Neural cell (in vitro differentiated cells): ENCODE data around the gene ZNF117. TPM values are rescaled to one million over a fixed set of nuclear protein-coding genes. Genes with fewer than 3 reads are reported as not detected.

Source experiments
- H2AFZ ChIP-seq: fragments of 200-600, 300-800 bp; sonication (generic), shearing (Covaris generic); 2 replicates; pipeline ENCODE4 v1.6.0; 2014; ENCODE audit warnings: low read depth, mild to moderate bottlenecking, antibody characterized with exemption, low read length, moderate library complexity
- H3F3A ChIP-seq: fragments of 200-600 bp; shearing (Covaris generic); 2 replicates; pipeline ENCODE4 v1.6.1; 2016; ENCODE audit warnings: mild to moderate bottlenecking, moderate library complexity, mixed read lengths, antibody characterized with exemption, low read length; ENCODE audit not compliant: insufficient read depth, poor library complexity, severe bottlenecking
- H3K27ac ChIP-seq: fragments of 200-600, 300-800 bp; sonication (generic), shearing (Covaris generic); 2 replicates; pipeline ENCODE4 v1.5.1; 2014; ENCODE audit warnings: mild to moderate bottlenecking, low read length, moderate library complexity
- H3K27me3 ChIP-seq: fragments of 300-800, 200-600 bp; sonication (generic), shearing (Covaris generic); 2 replicates; pipeline ENCODE4 v1.6.0; 2014; ENCODE audit warnings: mild to moderate bottlenecking, low read depth, low read length, moderate library complexity; ENCODE audit not compliant: insufficient read depth
- H3K36me3 ChIP-seq: fragments of 300-800, 200-600 bp; sonication (generic), shearing (Covaris generic); 2 replicates; pipeline ENCODE4 v1.5.1; 2014; ENCODE audit warnings: mild to moderate bottlenecking, antibody characterized with exemption, low read length, moderate library complexity; ENCODE audit not compliant: insufficient read depth
- H3K4me2 ChIP-seq: fragments of 300-800, 200-600 bp; sonication (generic), shearing (Covaris generic); 2 replicates; pipeline ENCODE4 v1.6.0; 2014; ENCODE audit warnings: mild to moderate bottlenecking, low read length
- H3K4me3 ChIP-seq: fragments of 300-800, 200-600 bp; sonication (generic), shearing (Covaris generic); 2 replicates; pipeline ENCODE4 v1.5.1; 2014; ENCODE audit warnings: mild to moderate bottlenecking, low read length, moderate library complexity
- H3K79me2 ChIP-seq: fragments of 200-600 bp; shearing (Covaris generic); replicated peaks from 2 replicates; pipeline ENCODE4 v1.6.0; 2014; ENCODE audit warnings: mild to moderate bottlenecking, low read length, moderate library complexity; ENCODE audit not compliant: insufficient read depth
- H3K9ac ChIP-seq: fragments of 300-800, 200-600 bp; sonication (generic), shearing (Covaris generic); 2 replicates; pipeline ENCODE4 v1.6.1; 2016; ENCODE audit warnings: mild to moderate bottlenecking, low read length, mixed read lengths
- H3K9me2 ChIP-seq: fragments of 200-600 bp; shearing (Covaris generic); 2 replicates; pipeline ENCODE4 v1.6.1; 2016; ENCODE audit warnings: mild to moderate bottlenecking, low read length, mixed read lengths; ENCODE audit not compliant: insufficient read depth
- H3K9me3 ChIP-seq: fragments of 200-600, 300-800 bp; sonication (generic), shearing (Covaris generic); 2 replicates; pipeline ENCODE4 v1.6.1; 2016; ENCODE audit warnings: mild to moderate bottlenecking, mixed run types, low read length, moderate library complexity, mixed read lengths
- H4K20me1 ChIP-seq: fragments of 200-600 bp; shearing (Covaris generic); 2 replicates; pipeline ENCODE4 v1.6.1; 2016; ENCODE audit warnings: mild to moderate bottlenecking, mixed run types; ENCODE audit not compliant: insufficient read depth
- EP300 ChIP-seq: fragments of 450-650 bp; conservative IDR thresholded peaks from 2 replicates; pipeline ENCODE4 v1.6.1; 2014; ENCODE audit warnings: antibody characterized with exemption, mild to moderate bottlenecking, moderate library complexity; ENCODE audit not compliant: poor library complexity, severe bottlenecking
- EZH2 ChIP-seq: fragments of 200-600, 300-800 bp; shearing (Covaris generic), sonication (generic); IDR thresholded peaks from 2 replicates; pipeline ENCODE4 v1.6.1; 2014; ENCODE audit warnings: antibody characterized with exemption, low read length, borderline replicate concordance, mild to moderate bottlenecking; ENCODE audit not compliant: insufficient read depth, poor library complexity, severe bottlenecking
- MXI1 ChIP-seq: fragments of 450-650 bp; conservative IDR thresholded peaks from 2 replicates; pipeline ENCODE4 v1.6.1; 2014; ENCODE audit warnings: antibody characterized with exemption, mild to moderate bottlenecking; ENCODE audit not compliant: poor library complexity, severe bottlenecking
- POLR2AphosphoS5 ChIP-seq: IDR thresholded peaks from 2 replicates; pipeline ENCODE4 v1.6.1; 2012
- RAD21 ChIP-seq: fragments of 450-650 bp; conservative IDR thresholded peaks from 2 replicates; pipeline ENCODE4 v1.6.1; 2014; ENCODE audit warnings: antibody characterized with exemption, mild to moderate bottlenecking, moderate library complexity
- REST ChIP-seq: IDR thresholded peaks from 2 replicates; pipeline ENCODE4 v1.6.1; 2012; ENCODE audit warnings: borderline replicate concordance
- SMC3 ChIP-seq: fragments of 450-650 bp; conservative IDR thresholded peaks from 2 replicates; pipeline ENCODE4 v1.6.1; 2014; ENCODE audit warnings: antibody characterized with exemption, mild to moderate bottlenecking, moderate library complexity; ENCODE audit not compliant: poor library complexity
- TAF1 ChIP-seq: IDR thresholded peaks from 2 replicates; pipeline ENCODE4 v1.6.1; 2012; ENCODE audit warnings: low read depth
- polyA plus RNA-seq: library from polyadenylated mRNA; depleted of rRNA; stranded (reverse); fragments of >200 nt; gene quantifications from 2 replicates; pipeline ENCODE4 v1.2.3, GENCODE V29; 2014
- TF ChIP-seq, protein P1 (sequence below): fragments of 450-650 bp; IDR thresholded peaks from 2 replicates; pipeline ENCODE4 v1.5.1; 2014; ENCODE audit warnings: antibody characterized with exemption, mild to moderate bottlenecking, moderate library complexity; ENCODE audit not compliant: poor library complexity, severe bottlenecking

ZNF117 gene
- polyA plus RNA-seq, 1 donor from 2014 or later = 112 TPM

GRCh38 chr7:64999165-65000004, 8.5 kb upstream of the ZNF117 start:
- no peak overlapping the region for H3K4me3 ChIP-seq
- no peaks in the 10 kb centered on the region for H4K20me1 ChIP-seq
- H3K36me3 ChIP-seq = peaks cover 12% of the 10 kb centered on the region
- H3K79me2 ChIP-seq = peaks cover 46% of the 10 kb centered on the region
- no peak for TF ChIP-seq REST
- no peak for TF ChIP-seq EP300
- TF ChIP-seq POLR2AphosphoS5 = no peak
- TF ChIP-seq, protein P1, sequence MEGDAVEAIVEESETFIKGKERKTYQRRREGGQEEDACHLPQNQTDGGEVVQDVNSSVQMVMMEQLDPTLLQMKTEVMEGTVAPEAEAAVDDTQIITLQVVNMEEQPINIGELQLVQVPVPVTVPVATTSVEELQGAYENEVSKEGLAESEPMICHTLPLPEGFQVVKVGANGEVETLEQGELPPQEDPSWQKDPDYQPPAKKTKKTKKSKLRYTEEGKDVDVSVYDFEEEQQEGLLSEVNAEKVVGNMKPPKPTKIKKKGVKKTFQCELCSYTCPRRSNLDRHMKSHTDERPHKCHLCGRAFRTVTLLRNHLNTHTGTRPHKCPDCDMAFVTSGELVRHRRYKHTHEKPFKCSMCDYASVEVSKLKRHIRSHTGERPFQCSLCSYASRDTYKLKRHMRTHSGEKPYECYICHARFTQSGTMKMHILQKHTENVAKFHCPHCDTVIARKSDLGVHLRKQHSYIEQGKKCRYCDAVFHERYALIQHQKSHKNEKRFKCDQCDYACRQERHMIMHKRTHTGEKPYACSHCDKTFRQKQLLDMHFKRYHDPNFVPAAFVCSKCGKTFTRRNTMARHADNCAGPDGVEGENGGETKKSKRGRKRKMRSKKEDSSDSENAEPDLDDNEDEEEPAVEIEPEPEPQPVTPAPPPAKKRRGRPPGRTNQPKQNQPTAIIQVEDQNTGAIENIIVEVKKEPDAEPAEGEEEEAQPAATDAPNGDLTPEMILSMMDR = no peak
- H3K9me2 ChIP-seq = no peaks in the 10 kb centered on the region
- no peak overlapping the region for H2AFZ ChIP-seq
- H3K9me3 ChIP-seq = peaks cover 54% of the 10 kb centered on the region
- no peak overlapping the region for H3K27ac ChIP-seq
- H3K4me2 ChIP-seq = no peak overlapping the region
- no peaks in the 10 kb centered on the region for H3K27me3 ChIP-seq
- no peaks in the 10 kb centered on the region for H3F3A ChIP-seq
- H3K9ac ChIP-seq = no peak overlapping the region

GRCh38 chr7:64998865-64999164, 8.0 kb upstream of the ZNF117 start:
- H3K36me3 ChIP-seq = peaks cover 12% of the 10 kb centered on the region
- no peak overlapping the region for H3K27ac ChIP-seq
- H3K4me2 ChIP-seq = no peak overlapping the region
- H3K9me3 ChIP-seq = peaks cover 58% of the 10 kb centered on the region
- TF ChIP-seq EZH2 (no peak), SMC3 (no peak), TAF1 (no peak), EP300 (no peak), POLR2AphosphoS5 (no peak), RAD21 (no peak), REST (no peak), MXI1 (no peak)
- TF ChIP-seq, protein P1 = no peak
- H3K9ac ChIP-seq = no peak overlapping the region
- no peaks in the 10 kb centered on the region for H3K9me2 ChIP-seq
- H3K4me3 ChIP-seq = no peak overlapping the region
- H3K79me2 ChIP-seq = peaks cover 40% of the 10 kb centered on the region
- H2AFZ ChIP-seq = no peak overlapping the region
- no peaks in the 10 kb centered on the region for H4K20me1 ChIP-seq
- no peaks in the 10 kb centered on the region for H3K27me3 ChIP-seq
- H3F3A ChIP-seq = no peaks in the 10 kb centered on the region
